Tibial artery (tissue), 4 donors: ENCODE results near the gene GLRA1.
"Not testable (repeated sequence)": the region's sequence is repeated elsewhere in the genome, so short reads cannot be mapped to it uniquely, and the experiment has no call there.

ENCODE experiments used
- DNase-seq, 2 donors: peaks; one replicate each; pipeline ENCODE4 v3.0.0-alpha.2; 2019
- H3K27ac ChIP-seq, 2 donors: fragments of 200-600 bp; sonication (generic) in 1 of 2; 1 replicate in 1 of 2; 2 replicates in 1 of 2; pipeline ENCODE4 v1.5.1; 2018 to 2019; ENCODE audit warnings: mild to moderate bottlenecking in 1 of 2
- H3K27me3 ChIP-seq, 2 donors: fragments of 200-600 bp; sonication (generic) in 1 of 2; one replicate each; pipeline versions ENCODE4 v1.5.1 to v1.6.0; 2016 to 2019
- H3K36me3 ChIP-seq, 3 donors: fragments of 200-600 bp; sonication (generic) in 2 of 3; one replicate each; pipeline ENCODE4 v1.5.1; 2016 to 2019; ENCODE audit warnings: mild to moderate bottlenecking in 2 of 3
- H3K4me1 ChIP-seq, 4 donors: fragments of 200-600 bp; sonication (generic) in 2 of 4; 1 replicate in 3 of 4; 2 replicates in 1 of 4; pipeline ENCODE4 v1.5.1; 2016 to 2019
- H3K4me3 ChIP-seq, 2 donors: fragments of 200-600 bp; sonication (generic) in 1 of 2; 1 replicate in 1 of 2; 2 replicates in 1 of 2; pipeline ENCODE4 v1.5.1; 2018 to 2019; ENCODE audit warnings: mild to moderate bottlenecking in 2 of 2
- H3K9me3 ChIP-seq, 3 donors: fragments of 200-600 bp; sonication (generic) in 1 of 3; one replicate each; pipeline ENCODE4 v1.5.1; 2016 to 2019
- intact Hi-C: fragments of 100-400 bp; cut with DNase I; formaldehyde crosslinking; loops from one replicate; pipeline ENCODE4 v1.15.0; 2023; ENCODE audit warnings: low total_unique reads
- TF ChIP-seq, protein P1 (sequence below), 2 experiments: fragments of 200-600 bp in 1 of 2; fragments of 450-650 bp in 1 of 2; IDR thresholded peaks; one replicate each; pipeline ENCODE4 v1.5.1; 2017 to 2019; ENCODE audit warnings: antibody characterized with exemption in 2 of 2, mild to moderate bottlenecking in 1 of 2, moderate library complexity in 1 of 2

The GLRA1 gene

DNA sequence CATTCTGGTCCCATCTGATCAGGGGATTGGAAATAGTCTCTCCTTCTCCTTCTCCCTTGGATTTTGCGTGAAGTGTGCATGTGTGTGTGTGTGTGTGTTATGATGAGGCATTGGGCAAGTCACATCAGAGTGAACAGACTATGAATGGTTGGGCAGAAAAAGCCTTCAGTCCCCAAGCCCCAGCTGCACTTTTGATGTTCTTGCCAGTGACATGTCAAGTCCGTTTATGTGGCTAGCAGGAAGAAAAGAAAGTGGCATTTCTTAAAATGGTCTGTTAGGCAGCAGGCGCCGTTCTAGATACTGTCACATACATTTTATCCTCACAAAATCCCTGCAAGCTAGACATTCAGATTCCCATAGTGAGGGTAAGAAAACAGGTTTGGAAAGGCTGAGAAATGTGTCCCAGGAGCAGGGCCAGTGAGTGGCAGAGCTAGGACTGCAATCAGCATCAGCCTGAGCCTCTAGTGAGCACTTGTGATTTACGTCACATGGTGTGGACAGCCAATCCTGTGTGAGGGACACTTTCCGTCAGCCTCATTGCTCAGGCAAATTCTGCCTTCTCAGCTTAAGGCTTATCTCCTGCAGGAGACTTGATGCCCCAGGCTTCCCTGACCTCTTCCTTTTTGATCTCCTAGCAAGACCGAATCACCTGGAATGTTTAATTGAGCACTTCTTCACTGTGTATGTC is 60.4 kb downstream of the GLRA1 start:
- no peak overlapping the region for H3K27ac ChIP-seq
- no peak overlapping the region for H3K4me3 ChIP-seq
- intact Hi-C loops = no loop called here
- H3K9me3 ChIP-seq = no peaks in the 10 kb centered on the region
- no peaks in the 10 kb centered on the region for H3K36me3 ChIP-seq
- peaks cover 0 to 13% (median 8%) of the 10 kb centered on the region in 4 donors for H3K4me1 ChIP-seq
- no peaks in the 10 kb centered on the region for H3K27me3 ChIP-seq
- DNase-seq = no peak
- TF ChIP-seq, protein P1, sequence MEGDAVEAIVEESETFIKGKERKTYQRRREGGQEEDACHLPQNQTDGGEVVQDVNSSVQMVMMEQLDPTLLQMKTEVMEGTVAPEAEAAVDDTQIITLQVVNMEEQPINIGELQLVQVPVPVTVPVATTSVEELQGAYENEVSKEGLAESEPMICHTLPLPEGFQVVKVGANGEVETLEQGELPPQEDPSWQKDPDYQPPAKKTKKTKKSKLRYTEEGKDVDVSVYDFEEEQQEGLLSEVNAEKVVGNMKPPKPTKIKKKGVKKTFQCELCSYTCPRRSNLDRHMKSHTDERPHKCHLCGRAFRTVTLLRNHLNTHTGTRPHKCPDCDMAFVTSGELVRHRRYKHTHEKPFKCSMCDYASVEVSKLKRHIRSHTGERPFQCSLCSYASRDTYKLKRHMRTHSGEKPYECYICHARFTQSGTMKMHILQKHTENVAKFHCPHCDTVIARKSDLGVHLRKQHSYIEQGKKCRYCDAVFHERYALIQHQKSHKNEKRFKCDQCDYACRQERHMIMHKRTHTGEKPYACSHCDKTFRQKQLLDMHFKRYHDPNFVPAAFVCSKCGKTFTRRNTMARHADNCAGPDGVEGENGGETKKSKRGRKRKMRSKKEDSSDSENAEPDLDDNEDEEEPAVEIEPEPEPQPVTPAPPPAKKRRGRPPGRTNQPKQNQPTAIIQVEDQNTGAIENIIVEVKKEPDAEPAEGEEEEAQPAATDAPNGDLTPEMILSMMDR (IDR thresholded peaks at IDR 0.05) = no peak

- Histone ChIP-seq H3K36me3 (no peaks in the 10 kb centered on the region), H3K9me3 (no peaks in the 10 kb centered on the region), H3K27me3 (no peaks in the 10 kb centered on the region), H3K4me3 (no peak overlapping the region), H3K27ac (no peak overlapping the region), H3K4me1 (peaks cover 0 to 13% (median 8%) of the 10 kb centered on the region in 4 donors)
- no peak for DNase-seq
- TF ChIP-seq, protein P1 (IDR thresholded peaks at IDR 0.05) = no peak
- intact Hi-C loops = no loop called here
Observed at GRCh38 chr5:151863566-151863965, 61.1 kb downstream of the GLRA1 start.

GRCh38 chr5:151862811-151863472 is 61.7 kb downstream of the GLRA1 start:
- H3K9me3 ChIP-seq = no peaks in the 10 kb centered on the region
- H3K27ac ChIP-seq = no peak overlapping the region
- TF ChIP-seq, protein P1 (IDR thresholded peaks at IDR 0.05) = no peak
- H3K4me3 ChIP-seq = no peak overlapping the region
- H3K36me3 ChIP-seq = no peaks in the 10 kb centered on the region
- intact Hi-C loops = no loop called here
- H3K27me3 ChIP-seq = no peaks in the 10 kb centered on the region
- H3K4me1 ChIP-seq = peaks cover 0 to 13% (median 8%) of the 10 kb centered on the region in 4 donors
- no peak for DNase-seq

DNA sequence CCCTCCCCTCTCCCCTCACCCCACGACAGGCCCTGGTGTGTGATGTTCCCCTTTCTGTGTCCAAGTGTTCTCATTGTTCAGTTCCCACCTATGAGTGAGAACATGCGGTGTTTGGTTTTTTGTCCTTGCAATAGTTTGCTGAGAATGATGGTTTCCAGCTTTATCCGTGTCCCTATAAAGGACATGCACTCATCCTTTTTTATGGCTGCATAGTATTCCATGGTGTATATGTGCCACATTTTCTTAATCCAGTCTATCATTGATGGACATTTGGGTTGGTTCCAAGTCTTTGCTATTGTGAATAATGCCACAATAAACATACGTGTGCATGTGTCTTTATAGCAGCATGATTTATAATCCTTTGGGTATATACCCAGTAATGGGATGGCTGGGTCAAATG is 63.8 kb downstream of the GLRA1 start:
- H3K36me3 ChIP-seq, intact Hi-C loops: not testable (repeated sequence)

DNA sequence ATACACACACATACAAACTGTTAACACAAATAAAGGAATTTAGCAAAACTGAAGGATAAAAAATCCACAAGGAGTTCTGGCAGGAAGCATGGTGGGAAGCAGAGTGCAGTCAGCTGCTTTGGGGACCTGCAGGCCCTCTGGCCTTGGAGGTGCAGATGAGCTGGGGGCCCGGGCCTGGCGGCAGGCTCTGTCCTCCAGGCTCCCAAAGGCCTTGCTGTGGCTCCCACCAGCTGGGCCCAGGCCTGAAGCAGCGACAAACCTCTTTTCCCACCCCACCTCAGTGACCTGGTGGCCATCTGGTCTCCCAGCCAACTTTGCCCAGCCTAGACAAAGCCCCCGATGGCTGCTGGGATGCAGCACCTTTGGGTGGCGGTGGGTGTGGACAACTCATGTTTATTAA is 67.8 kb downstream of the GLRA1 start:
- no peaks in the 10 kb centered on the region for H3K27me3 ChIP-seq
- DNase-seq = no peak
- no peaks in the 10 kb centered on the region for H3K9me3 ChIP-seq
- TF ChIP-seq, protein P1 (IDR thresholded peaks at IDR 0.05) = no peak
- intact Hi-C loops = no loop called here
- H3K27ac ChIP-seq = no peak overlapping the region
- no peaks in the 10 kb centered on the region for H3K36me3 ChIP-seq
- H3K4me1 ChIP-seq = no peaks in the 10 kb centered on the region
- no peak overlapping the region for H3K4me3 ChIP-seq

More for the DNA sequence above, 63.8 kb downstream of the GLRA1 start:
- peaks cover 0 to 13% (median 8%) of the 10 kb centered on the region in 4 donors for H3K4me1 ChIP-seq
- not testable (repeated sequence) for H3K4me3 ChIP-seq, H3K27ac ChIP-seq, H3K27me3 ChIP-seq, H3K9me3 ChIP-seq, DNase-seq

DNA sequence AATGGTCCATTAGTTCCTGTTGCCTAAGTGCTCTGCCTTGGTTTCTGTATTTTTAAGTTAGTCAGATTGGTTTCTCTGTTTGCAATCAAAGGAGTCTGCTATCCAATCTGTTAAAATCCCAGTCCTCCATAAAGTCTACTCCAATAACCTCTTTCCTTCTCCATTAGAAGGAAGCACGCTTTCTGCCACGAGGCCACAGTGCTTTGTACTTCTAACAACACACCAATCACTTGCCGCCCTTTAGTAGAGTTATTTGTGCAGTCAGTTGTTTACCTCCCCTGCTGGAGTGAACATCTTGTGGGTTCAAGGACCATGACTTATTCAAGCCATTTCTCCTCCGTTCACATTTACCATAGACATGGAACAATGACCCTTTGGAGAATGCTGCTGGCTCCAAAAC is 69.0 kb downstream of the GLRA1 start:
- Histone ChIP-seq H3K4me3 (no peak overlapping the region), H3K9me3 (no peaks in the 10 kb centered on the region), H3K27me3 (no peaks in the 10 kb centered on the region), H3K27ac (no peak overlapping the region), H3K36me3 (no peaks in the 10 kb centered on the region), H3K4me1 (no peaks in the 10 kb centered on the region)
- intact Hi-C loops = no loop called here
- no peak for DNase-seq
- TF ChIP-seq, protein P1 (IDR thresholded peaks at IDR 0.05) = no peak
